Activated CD4-positive, alpha-beta T cell treated with anti-CD3 and anti-CD28 coated beads, Interleukin-2, amount 50 U/mL, for 48 hours (primary cell): Measurements from ENCODE around the gene MBD3L2B.
"Not testable (repeated sequence)": the region's sequence is repeated elsewhere in the genome, so short reads cannot be mapped to it uniquely, and the experiment has no call there.

Source experiments
- DNase-seq, 2 experiments: peaks; one replicate each; pipeline ENCODE4 v3.0.0-alpha.2; 2020

Gene MBD3L2B

DNA sequence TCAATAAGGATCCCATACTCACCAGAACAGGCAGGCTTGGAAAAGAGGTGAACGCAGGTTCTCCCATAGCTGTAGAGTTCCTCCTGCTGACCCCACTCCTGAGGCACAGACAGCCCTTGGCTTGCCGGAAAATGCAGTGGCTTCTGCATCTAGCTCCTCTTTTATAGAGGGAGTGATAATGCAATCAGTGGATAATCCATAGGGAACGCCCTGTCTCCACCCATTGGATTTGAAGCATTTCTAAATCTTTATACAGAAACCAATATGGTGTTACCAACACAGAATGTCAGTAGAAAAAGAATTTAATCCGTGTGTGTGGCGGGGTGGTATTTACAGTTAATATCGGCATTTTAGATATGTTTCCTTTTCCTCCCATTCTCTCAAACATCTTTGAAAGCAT is at the start of gene MBD3L2B:
TSS of gene MBD3L2B (minus strand) at position 101 of the 400 bp plus-strand sequence. CDS start at position 67, 34 bp downstream.
- not testable (repeated sequence) for DNase-seq

DNA sequence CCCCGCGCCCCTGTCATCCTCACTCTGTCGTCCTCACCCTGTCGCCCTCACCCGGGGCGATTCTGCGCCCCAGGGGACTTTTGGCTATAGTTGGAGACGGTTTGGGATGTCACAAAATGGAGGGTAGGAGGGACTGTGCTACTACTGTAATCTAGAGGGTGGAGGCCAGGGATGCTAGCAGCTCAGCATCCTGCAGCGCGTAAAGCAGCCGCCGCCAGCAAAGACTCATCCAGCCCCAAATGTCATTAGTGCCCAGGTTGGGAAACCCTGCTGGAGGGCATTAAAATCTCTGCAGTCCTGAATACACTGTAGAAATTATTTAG is 48.6 kb upstream of the MBD3L2B start:
- DNase-seq = no peak

DNA sequence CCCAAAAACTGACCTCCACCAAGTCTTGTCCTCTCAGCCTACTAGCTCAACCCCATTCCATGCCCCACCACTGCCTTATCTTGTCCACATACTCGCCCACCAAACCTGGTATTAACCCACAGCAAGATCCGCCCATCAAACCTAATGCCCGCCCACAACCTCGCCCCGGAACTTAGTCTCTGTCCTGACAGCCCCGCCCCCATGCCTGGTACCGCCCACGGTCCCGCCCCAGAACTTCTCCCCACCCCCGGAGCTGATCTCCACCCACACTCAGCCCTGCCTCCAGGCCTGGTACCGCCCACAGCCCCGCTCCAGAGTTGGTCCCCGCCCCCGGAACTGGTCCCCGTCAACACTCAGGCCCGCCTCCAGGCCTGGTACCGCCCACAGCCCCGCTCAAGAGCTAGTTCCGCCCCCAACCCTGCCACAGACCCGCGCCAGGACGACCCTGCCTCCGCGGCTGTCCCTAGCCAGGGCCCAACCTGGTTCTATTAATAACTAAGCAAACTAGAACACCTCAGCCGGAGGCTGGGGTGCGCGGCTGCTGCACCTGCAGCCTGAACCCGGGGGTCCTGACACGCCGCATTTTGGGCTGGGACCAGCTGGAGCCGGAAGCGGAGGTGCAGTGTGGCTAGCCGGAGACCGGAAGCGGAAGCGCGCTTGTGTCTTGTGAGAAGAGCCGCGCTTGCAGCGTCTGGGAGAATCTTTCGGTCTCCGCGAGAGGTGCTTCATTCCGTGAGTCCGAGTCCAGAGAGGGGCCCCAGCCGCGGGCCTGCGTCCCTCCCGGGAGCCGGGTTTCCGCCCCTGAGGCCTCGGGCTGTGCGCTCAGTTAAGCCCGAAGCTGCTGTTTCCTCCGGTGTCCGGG is 48.0 kb upstream of the MBD3L2B start, which contains the start of gene ZNF557:
TSS of gene ZNF557 (plus strand) at position 662 of the 862 bp plus-strand sequence. CDS start 5,372 bp downstream, outside the sequence.
- DNase-seq = peak; percentile 99

DNA sequence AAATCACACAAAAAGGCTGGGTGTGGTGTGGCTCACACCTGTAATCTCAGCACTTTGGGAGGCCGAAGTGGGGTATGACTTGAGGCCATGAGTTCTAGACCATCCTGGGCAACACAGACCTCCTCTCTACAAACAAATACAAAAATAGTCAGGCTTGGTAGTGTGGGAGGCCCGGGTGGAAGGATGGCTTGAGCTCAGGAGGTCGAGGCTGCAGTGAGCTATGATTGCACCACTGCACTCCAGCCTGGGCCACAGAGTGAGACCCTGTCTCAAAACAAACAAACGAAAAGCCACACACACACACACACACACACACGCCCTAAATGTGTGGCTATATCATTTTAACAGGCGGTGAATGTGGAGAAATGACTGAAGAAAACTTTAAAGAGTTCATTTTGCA is 47.4 kb upstream of the MBD3L2B start:
- no peak for DNase-seq

DNA sequence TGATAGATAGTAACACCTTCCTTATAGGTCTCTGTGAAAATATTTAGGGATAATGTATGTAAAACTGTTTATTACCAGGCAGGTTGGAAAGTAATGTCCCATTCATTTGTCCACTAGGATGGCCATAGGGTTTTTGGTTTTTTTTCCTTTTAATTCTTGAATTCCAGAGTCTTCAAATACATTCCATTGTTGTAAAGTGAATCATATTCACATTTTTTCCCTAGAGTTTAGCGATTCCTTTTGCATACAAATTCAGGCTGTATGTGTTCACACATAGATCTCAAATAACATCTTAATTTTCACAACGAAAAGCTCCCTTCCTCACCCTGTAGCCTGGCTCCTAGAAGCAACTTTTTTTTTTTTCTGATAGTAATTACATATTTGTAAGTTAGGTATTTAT is 46.5 kb upstream of the MBD3L2B start:
- no peak for DNase-seq

DNA sequence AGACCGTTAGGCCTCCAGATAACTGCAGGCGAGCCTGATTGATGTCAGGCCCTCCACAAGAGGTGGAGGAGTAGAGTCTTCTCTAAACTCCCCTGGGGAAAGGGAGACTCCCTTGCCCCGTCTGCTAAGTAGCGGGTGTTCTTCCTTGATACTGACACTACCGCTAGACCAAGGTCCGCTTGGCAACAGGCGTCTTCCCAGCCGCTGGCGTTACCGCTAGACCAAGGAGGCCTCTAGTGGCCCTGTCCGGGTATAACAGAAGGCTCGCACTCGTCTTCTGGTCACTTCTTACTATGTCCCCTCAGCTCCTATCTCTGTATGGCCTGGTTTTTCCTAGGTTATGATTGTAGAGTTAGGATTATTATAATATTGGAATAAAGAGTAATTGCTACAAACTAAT is 45.9 kb upstream of the MBD3L2B start:
- peak in 1 of 2 experiments; percentile 22 for DNase-seq

DNA sequence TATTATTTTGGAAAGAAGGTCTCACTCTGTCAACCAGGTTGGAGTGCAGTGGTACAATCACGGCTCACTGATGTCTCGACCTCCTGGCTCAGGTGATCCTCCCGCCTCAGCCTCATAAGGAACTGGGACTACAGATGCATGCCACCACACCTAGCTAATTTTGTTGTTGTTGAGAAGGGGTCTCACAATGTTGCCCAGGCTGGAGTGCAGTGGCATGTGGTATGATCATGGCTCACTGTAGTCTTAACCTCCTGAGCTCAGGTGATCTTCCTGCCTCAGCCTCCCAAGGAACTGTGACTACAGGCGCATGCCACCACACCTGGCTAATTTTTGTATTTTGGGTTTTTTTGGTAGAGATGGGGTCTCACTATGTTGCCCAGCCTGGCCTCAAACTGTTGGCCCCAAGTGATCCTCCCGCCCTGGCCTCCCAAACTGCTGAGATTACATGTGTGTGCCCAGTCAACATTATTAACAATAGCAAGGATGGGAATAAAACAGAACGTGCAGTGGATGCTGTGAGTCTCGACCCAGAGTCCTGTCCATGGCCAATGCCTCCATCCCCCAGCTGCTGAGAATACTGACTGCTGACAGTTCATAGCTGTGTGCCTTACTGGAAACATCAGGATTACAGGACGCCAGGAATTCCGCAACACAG is 42.7 kb upstream of the MBD3L2B start:
- no peak for DNase-seq

DNA sequence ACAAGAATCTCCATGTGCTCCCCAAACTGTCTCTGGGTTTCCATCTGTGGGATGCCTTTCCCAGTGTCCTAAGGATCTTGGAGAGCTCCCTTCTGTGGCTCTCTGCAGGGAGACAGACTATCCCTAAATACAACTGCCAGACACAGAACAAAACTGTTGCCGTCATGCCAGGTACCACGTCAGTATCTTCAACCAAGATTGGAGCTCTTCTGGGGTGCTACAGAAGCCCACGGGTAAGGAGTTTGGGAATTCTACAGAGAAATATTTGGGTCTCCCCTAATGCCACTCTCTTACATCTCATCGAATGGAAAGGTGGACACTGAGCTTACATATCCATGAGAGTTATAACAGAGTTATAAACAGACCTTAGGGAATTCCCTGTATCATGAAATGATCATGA is 42.1 kb upstream of the MBD3L2B start:
- DNase-seq = no peak

DNA sequence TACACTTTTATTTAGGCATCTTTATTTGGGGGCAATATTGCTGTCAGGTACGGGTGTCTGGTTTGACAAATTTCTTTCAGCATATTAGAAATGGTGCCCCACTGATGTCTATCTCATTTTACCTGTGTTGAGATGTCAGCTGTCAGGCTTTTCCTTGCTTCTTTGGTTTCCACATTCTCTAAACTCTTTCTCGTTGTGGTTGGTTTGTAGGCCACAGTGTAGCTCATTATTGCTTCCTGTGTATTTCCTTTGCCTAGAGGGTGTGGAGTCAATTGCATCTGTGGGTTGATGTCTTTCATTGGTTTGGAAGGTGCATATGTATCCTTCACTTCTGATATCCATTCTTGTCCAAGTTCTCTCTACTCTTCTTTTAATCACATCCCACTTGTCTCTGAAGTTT is 38.7 kb upstream of the MBD3L2B start:
- DNase-seq = not testable (repeated sequence)

DNA sequence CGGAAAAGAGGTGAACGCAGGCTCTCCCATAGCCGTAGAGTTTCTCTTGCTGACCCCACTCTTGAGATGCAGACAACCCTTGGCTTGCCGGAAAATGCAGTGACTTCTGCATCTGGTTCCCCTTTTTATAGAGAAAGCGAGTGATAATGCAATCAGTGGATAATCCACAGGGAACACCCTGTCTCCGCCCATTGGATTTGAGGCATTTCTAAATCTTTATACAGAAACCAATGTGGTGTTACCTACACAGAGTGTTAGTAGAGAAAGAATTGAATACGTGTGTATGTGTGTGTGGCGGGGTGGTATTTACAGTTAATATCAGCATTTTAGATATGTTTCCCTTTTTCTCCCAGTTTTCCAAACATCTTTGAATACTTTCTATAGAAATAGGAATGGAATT is 37.3 kb upstream of the MBD3L2B start, which contains the start of gene MBD3L3:
TSS of gene MBD3L3 (minus strand) at position 101 of the 400 bp plus-strand sequence. CDS start at position 30, 71 bp downstream.
- not testable (repeated sequence) for DNase-seq

DNA sequence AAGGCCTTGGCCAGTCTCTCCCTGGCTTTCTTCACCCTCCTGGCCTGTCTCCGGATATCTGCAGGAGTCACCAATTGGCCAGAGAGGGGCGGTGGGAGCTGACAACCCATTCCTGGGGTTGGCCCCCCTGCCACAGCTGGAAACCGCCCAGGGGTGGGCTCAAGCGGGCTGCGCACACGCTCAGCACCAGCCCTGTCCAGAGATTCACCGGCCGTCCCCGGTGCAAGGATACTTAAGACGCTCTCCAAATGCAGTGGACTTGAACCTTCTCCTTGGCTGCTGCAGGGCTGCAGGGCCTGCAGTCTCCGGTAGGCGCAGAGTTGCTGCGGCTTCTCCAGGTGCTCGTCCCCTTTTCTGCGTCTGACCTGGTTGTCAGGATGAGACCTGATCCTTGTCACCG is 35.1 kb upstream of the MBD3L2B start:
- DNase-seq = not testable (repeated sequence)

DNA sequence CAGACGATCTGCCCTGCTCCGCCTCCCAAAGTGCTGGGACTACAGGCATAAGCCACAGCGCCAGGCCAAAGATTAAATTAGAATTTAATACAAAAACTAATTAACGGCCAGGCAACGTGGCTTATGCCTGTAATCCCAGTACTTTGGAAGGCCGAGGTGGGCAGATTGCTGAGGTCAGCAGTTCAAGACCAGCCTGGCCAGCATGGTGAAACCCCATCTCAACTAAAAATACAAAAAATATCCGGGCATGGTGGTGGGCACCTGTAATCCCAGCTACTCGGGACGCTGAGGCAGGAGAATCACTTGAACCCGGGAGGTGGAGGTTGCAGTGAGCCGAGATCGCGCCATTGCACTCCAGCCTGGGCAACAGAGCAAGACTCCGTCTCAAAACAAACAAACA is 34.4 kb upstream of the MBD3L2B start:
- DNase-seq = not testable (repeated sequence)

DNA sequence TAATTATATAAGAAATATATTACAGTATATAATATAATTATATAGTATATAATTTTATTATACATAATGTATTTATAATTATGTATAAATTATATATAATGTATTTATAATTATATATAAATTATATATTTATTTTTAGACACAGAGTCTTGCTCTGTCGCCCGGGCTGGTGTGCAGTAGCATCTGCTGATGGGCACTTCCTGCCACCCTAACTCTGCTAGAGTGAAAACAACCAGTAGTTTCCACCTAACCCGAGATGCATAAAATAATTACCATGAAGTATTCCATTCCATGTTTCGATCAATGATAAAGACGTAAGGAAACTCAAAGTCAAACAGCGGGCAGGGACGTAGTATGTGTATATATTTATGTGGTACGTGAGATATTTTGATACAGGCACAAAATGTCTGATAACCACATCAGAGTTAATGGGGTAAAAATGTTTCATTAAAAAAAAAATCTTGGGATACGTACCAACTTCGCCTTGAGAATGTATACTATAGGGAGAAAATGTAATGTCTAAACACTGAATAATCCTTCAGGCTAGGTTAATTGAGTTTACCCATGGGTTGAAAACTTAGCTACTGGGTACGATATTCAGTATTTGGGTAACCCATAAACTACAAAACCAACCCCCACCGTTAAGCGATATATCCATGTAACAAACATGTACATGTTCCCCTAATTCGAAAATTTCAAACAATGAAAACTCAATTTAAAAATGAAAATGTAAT is 33.6 kb upstream of the MBD3L2B start:
- not testable (repeated sequence) for DNase-seq

DNA sequence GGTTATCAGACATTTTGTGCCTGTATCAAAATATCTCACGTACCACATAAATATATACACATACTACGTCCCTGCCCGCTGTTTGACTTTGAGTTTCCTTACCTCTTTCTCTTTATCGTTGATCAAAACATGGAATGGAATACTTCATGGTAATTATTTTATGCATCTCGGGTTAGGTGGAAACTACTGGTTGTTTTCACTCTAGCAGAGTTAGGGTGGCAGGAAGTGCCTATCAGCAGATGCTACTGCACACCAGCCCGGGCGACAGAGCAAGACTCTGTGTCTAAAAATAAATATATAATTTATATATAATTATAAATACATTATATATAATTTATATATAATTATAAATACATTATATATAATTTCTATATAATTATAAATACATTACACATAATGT is 31.7 kb upstream of the MBD3L2B start:
- not testable (repeated sequence) for DNase-seq

DNA sequence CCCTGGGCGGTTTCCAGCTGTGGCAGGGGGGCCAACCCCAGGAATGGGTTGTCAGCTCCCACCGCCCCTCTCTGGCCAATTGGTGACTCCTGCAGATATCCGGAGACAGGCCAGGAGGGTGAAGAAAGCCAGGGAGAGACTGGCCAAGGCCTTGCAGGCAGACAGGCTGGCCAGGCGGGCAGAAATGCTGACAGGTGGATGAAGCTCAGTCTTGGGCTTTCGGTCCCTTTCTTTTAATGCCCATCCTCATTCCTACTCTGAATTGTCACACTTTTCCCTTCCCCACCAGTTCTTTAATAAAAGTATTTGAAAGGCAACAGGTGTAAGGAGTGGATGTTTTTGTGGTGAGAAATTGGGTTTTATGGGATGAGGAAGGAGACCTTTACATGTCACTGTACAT is 30.2 kb upstream of the MBD3L2B start:
- not testable (repeated sequence) for DNase-seq

DNA sequence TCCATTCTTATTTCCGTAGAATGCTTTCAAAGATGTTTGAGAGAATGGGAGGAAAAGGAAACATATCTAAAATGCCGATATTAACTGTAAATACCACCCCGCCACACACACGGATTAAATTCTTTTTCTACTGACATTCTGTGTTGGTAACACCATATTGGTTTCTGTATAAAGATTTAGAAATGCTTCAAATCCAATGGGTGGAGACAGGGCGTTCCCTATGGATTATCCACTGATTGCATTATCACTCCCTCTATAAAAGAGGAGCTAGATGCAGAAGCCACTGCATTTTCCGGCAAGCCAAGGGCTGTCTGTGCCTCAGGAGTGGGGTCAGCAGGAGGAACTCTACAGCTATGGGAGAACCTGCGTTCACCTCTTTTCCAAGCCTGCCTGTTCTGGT is 27.8 kb upstream of the MBD3L2B start, which contains the start of gene MBD3L2:
TSS of gene MBD3L2 (plus strand) at position 301 of the 400 bp plus-strand sequence. CDS start at position 354, 53 bp downstream.
- DNase-seq = not testable (repeated sequence)

DNA sequence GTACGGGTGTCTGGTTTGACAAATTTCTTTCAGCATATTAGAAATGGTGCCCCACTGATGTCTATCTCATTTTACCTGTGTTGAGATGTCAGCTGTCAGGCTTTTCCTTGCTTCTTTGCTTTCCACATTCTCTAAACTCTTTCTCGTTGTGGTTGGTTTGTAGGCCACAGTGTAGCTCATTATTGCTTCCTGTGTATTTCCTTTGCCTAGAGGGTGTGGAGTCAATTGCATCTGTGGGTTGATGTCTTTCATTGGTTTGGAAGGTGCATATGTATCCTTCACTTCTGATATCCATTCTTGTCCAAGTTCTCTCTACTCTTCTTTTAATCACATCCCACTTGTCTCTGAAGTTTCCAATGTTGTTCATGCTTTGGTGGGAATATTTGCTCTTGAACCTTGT is 20.3 kb upstream of the MBD3L2B start:
- DNase-seq = not testable (repeated sequence)

DNA sequence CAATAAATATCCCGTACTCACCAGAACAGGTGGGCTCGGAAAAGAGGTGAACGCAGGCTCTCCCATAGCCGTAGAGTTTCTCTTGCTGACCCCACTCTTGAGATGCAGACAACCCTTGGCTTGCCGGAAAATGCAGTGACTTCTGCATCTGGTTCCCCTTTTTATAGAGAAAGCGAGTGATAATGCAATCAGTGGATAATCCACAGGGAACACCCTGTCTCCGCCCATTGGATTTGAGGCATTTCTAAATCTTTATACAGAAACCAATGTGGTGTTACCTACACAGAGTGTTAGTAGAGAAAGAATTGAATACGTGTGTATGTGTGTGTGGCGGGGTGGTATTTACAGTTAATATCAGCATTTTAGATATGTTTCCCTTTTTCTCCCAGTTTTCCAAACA is 18.8 kb upstream of the MBD3L2B start, which contains the start of gene MBD3L4:
TSS of gene MBD3L4 (minus strand) at position 101 of the 400 bp plus-strand sequence. CDS start at position 66, 35 bp downstream.
- not testable (repeated sequence) for DNase-seq

DNA sequence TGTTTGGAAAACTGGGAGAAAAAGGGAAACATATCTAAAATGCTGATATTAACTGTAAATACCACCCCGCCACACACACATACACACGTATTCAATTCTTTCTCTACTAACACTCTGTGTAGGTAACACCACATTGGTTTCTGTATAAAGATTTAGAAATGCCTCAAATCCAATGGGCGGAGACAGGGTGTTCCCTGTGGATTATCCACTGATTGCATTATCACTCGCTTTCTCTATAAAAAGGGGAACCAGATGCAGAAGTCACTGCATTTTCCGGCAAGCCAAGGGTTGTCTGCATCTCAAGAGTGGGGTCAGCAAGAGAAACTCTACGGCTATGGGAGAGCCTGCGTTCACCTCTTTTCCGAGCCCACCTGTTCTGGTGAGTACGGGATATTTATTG is 9.0 kb upstream of the MBD3L2B start, which contains the start of gene MBD3L5:
TSS of gene MBD3L5 (plus strand) at position 301 of the 400 bp plus-strand sequence. CDS start at position 335, 34 bp downstream.
- not testable (repeated sequence) for DNase-seq

DNA sequence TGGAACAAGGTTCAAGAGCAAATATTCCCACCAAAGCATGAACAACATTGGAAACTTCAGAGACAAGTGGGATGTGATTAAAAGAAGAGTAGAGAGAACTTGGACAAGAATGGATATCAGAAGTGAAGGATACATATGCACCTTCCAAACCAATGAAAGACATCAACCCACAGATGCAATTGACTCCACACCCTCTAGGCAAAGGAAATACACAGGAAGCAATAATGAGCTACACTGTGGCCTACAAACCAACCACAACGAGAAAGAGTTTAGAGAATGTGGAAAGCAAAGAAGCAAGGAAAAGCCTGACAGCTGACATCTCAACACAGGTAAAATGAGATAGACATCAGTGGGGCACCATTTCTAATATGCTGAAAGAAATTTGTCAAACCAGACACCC is 7.6 kb upstream of the MBD3L2B start:
- DNase-seq = not testable (repeated sequence)

DNA sequence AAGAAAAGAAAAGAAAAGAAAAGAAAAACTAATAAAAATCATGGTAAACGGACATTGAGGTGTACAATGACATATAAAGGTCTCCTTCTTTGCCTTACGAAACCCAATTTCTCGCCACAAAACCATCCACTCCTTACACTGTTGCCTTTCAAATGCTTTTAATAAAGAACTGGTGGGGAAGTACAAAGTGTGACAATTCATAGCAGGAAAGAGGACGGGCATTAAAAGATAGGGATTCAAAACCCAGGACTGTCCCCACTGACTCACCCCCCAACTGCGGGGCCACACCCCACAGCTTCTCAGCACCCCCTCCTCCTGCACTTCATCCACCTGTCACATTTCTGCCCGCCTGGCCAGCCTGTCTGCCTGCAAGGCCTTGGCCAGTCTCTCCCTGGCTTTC is 2.4 kb downstream of the MBD3L2B start:
- DNase-seq = no peak

DNA sequence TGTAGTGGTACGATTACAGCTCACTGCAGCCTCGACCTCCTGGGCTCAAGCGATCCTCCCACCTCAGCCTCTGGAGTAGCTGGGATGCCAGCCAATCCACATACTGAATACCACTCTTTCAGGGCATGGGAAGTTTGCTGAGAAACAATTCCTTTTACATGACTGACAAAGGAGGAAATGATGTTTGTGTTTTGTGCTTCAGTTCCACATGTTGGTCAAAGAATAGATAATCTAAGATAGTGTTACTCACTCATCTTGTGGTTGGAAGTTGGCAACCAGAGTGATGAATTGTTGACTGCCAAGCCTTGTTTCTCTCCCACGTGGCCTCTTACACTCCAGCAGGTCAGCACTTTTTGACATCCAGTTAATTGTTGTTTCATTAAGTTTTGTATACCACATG is 7.6 kb downstream of the MBD3L2B start:
- no peak for DNase-seq
